PC-9 (cell line): ENCODE data around the gene APPL2. TPM values are rescaled to one million over a fixed set of nuclear protein-coding genes. Genes with fewer than 3 reads are reported as not detected.
"Not testable (repeated sequence)": the region's sequence is repeated elsewhere in the genome, so short reads cannot be mapped to it uniquely, and the experiment has no call there.

Source experiments
- BruUV-seq: library from RNA; stranded (reverse); fragments of 400-500 nt; replicated peaks from 2 replicates; lab custom pipeline; 2021; lab: Mats Ljungman, UMichigan
- CTCF ChIA-PET: fragments of 300-600 bp; sonication (Branson Sonifier 250); formaldehyde crosslinking; loops from one replicate; lab custom pipeline; 2022; ENCODE audit warnings: antibody characterized with exemption; lab: Charles Lee
- POLR2A ChIA-PET: fragments of 300-600 bp; sonication (Branson Sonifier 250); formaldehyde crosslinking; loops from one replicate; lab custom pipeline; 2022; ENCODE audit warnings: antibody characterized with exemption; ENCODE audit not compliant: unreplicated experiment; lab: Charles Lee
- DNase-seq, 2 experiments: peaks; one replicate each; pipeline versions ENCODE4 v3.0.0 to v3.0.0-alpha.2; 2015 to 2022; ENCODE audit warnings: mixed read lengths in 1 of 2
- H2AFZ ChIP-seq: fragments of 200-600 bp; sonication (generic); 2 replicates; pipeline ENCODE4 v1.8.1; 2017; ENCODE audit warnings: antibody characterized with exemption
- H3F3A ChIP-seq: fragments of 200-600 bp; sonication (generic); 2 replicates; pipeline ENCODE4 v1.8.1; 2017; ENCODE audit warnings: antibody characterized with exemption, mild to moderate bottlenecking, low read depth; ENCODE audit not compliant: insufficient read depth
- H3K27ac ChIP-seq: fragments of 200-600 bp; sonication (generic); 2 replicates; pipeline ENCODE4 v1.6.1; 2016; ENCODE audit warnings: mixed run types
- H3K27me3 ChIP-seq: fragments of 200-600 bp; sonication (generic); 2 replicates; pipeline ENCODE4 v1.6.1; 2016; ENCODE audit warnings: low read depth, mixed run types; ENCODE audit not compliant: insufficient read depth
- H3K36me3 ChIP-seq: fragments of 200-600 bp; sonication (generic); 2 replicates; pipeline ENCODE4 v1.6.1; 2016; ENCODE audit warnings: low read depth, mixed run types
- H3K4me1 ChIP-seq: fragments of 200-600 bp; sonication (generic); replicated peaks from 2 replicates; pipeline ENCODE4 v1.6.1; 2016; ENCODE audit warnings: mixed run types; ENCODE audit not compliant: insufficient read depth
- H3K4me2 ChIP-seq: fragments of 200-600 bp; sonication (generic); 2 replicates; pipeline ENCODE4 v1.6.1; 2017; ENCODE audit warnings: mixed run types
- H3K4me3 ChIP-seq: fragments of 200-600 bp; sonication (generic); 2 replicates; pipeline ENCODE4 v1.6.1; 2016; ENCODE audit warnings: mixed run types
- H3K79me2 ChIP-seq: fragments of 200-600 bp; sonication (generic); 2 replicates; pipeline ENCODE4 v1.6.1; 2017; ENCODE audit warnings: low read depth, mixed run types
- H3K9me2 ChIP-seq: fragments of 200-600 bp; sonication (generic); 2 replicates; pipeline ENCODE4 v1.8.1; 2017; ENCODE audit warnings: mild to moderate bottlenecking; ENCODE audit not compliant: insufficient read depth
- H3K9me3 ChIP-seq: fragments of 200-600 bp; sonication (generic); 2 replicates; pipeline ENCODE4 v1.8.1; 2016; ENCODE audit warnings: low read depth; ENCODE audit not compliant: insufficient read depth
- H4K20me1 ChIP-seq: fragments of 200-600 bp; sonication (generic); 2 replicates; pipeline ENCODE4 v1.8.1; 2017; ENCODE audit not compliant: insufficient read depth
- CTCF ChIP-seq: fragments of 200-600 bp; sonication (generic); conservative IDR thresholded peaks from 2 replicates; pipeline ENCODE4 v1.6.1; 2017; ENCODE audit warnings: mixed run types, antibody characterized with exemption, mild to moderate bottlenecking, moderate library complexity
- EZH2 ChIP-seq: fragments of 200-600 bp; sonication (generic); IDR thresholded peaks from 2 replicates; pipeline ENCODE4 v1.8.0; 2017; ENCODE audit warnings: antibody characterized with exemption, low read depth
- intact Hi-C: fragments of 100-400 bp; cut with micrococcal nuclease; formaldehyde crosslinking; loops from one replicate; pipeline ENCODE4 v1.10.0; 2022; ENCODE audit not compliant: unreplicated experiment
- total RNA-seq: library from RNA; stranded (reverse); gene quantifications from 2 replicates; pipeline ENCODE4 v1.2.3, GENCODE V29; 2021

The APPL2 gene
- total RNA-seq, 1 experiment from 2014 or later: 24.3 TPM

DNA sequence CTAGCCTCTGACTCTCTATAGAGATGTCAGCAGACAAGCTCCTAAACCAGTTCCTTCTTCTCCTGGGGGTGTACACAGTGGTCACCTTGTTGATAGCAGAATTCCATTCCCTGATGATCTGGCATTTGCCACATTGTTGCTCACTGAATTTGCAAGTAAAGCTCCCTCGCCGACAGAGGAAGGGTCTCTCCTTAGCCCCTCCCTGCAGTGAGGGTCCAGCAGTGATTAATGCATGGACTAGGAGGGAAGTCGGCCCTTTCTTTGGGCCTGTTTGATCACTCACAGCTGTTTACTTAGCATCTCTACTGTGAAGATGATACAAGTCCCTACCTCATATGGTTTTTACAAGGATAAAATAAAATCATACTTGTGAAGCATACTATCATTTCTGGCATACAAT is 23.3 kb upstream of the APPL2 start:
- H3K4me3 ChIP-seq: no peak overlapping the region
- no peaks in the 10 kb centered on the region for H3K36me3 ChIP-seq
- POLR2A ChIA-PET: no interaction called here
- H3K79me2 ChIP-seq: no peaks in the 10 kb centered on the region
- H3K4me2 ChIP-seq: no peak overlapping the region
- no peak for TF ChIP-seq EZH2
- TF ChIP-seq CTCF: no peak
- CTCF ChIA-PET: no interaction called here
- no TSS peak for BruUV-seq
- H3K27ac ChIP-seq: no peak overlapping the region
- peaks cover 24% of the 10 kb centered on the region for H3K27me3 ChIP-seq
- H3K4me1 ChIP-seq: no peaks in the 10 kb centered on the region
- no peaks in the 10 kb centered on the region for H3K9me3 ChIP-seq
- intact Hi-C loops: no loop called here
- no peaks in the 10 kb centered on the region for H3K9me2 ChIP-seq
- H4K20me1 ChIP-seq: no peaks in the 10 kb centered on the region
- no peak for DNase-seq
- H3F3A ChIP-seq: no peaks in the 10 kb centered on the region
- no peak overlapping the region for H2AFZ ChIP-seq

DNA sequence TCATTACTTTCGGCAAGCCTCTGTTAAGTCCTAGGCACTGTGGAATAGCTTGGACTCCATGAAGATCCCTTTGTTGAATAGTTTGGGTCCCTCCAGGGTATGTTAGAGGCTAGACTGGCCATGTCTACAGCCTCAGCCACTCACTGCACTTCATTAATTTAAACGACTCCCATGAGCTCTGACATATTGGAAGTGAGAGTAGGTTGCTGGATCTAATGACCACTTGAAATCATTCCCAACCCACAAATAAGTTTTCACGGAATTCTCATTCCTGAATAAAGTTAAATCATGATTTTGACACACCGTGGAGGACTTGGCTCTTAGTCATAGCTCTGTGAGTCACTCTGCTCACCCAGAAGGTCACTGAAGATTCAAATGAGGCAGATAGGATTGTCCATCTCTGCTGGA is 21.4 kb upstream of the APPL2 start:
- Histone ChIP-seq H3K27me3 (peaks cover 6% of the 10 kb centered on the region; the same call in 1 of the 2 replicates), H2AFZ (no peak overlapping the region), H3K79me2 (no peaks in the 10 kb centered on the region), H3K4me2 (no peak overlapping the region), H3K9me2 (no peaks in the 10 kb centered on the region), H3K4me3 (no peak overlapping the region), H3K27ac (no peak overlapping the region), H3K4me1 (no peaks in the 10 kb centered on the region), H3K36me3 (no peaks in the 10 kb centered on the region), H4K20me1 (no peaks in the 10 kb centered on the region), H3K9me3 (no peaks in the 10 kb centered on the region), H3F3A (no peaks in the 10 kb centered on the region; the same call in 1 of the 2 replicates)
- no peak for TF ChIP-seq CTCF
- no peak for TF ChIP-seq EZH2
- ChIA-PET POLR2A (no interaction called here), CTCF (no interaction called here)
- DNase-seq: peak in 1 of 2 experiments; percentile 29
- intact Hi-C loops: no loop called here
- BruUV-seq: no TSS peak

GRCh38 chr12:105256921-105257320 is 20.9 kb upstream of the APPL2 start:
- BruUV-seq: no TSS peak
- TF ChIP-seq EZH2 (no peak), CTCF (no peak)
- Histone ChIP-seq H3K36me3 (no peaks in the 10 kb centered on the region), H3K4me3 (no peak overlapping the region), H3K27ac (no peak overlapping the region), H2AFZ (no peak overlapping the region), H3K4me1 (no peaks in the 10 kb centered on the region), H3K79me2 (no peaks in the 10 kb centered on the region), H3F3A (no peaks in the 10 kb centered on the region; the same call in 1 of the 2 replicates), H3K9me2 (no peaks in the 10 kb centered on the region), H3K9me3 (no peaks in the 10 kb centered on the region), H4K20me1 (no peaks in the 10 kb centered on the region), H3K27me3 (peaks cover 2% of the 10 kb centered on the region; the same call in 1 of the 2 replicates), H3K4me2 (no peak overlapping the region)
- intact Hi-C loops: no loop called here
- ChIA-PET POLR2A (no interaction called here), CTCF (no interaction called here)
- peak in 1 of 2 experiments; percentile 19 for DNase-seq

DNA sequence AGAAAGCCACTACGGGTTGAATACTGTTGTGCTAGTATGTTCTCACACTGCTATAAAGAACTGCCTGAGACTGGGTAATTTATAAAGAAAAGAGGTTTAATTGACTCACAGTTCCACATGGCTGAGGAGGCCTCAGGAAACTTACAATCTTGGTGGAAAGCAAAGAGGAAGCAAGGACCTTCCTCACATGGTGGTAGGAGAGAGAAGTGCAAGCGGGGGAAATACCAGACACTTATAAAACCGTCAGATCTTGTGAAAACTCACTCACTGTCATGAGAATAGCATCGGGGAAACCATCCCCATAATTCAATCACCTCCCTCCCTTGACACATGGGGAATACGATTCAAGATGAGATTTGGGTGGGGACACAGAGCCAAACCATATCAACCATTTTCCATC is 20.5 kb upstream of the APPL2 start:
- BruUV-seq: not testable (repeated sequence)

More for the DNA sequence above, 20.5 kb upstream of the APPL2 start:
- H2AFZ ChIP-seq, intact Hi-C loops, H3K9me3 ChIP-seq, H3F3A ChIP-seq, POLR2A ChIA-PET, H4K20me1 ChIP-seq, H3K79me2 ChIP-seq, H3K4me3 ChIP-seq, H3K27ac ChIP-seq, H3K27me3 ChIP-seq, H3K4me1 ChIP-seq, H3K4me2 ChIP-seq, CTCF ChIA-PET, H3K9me2 ChIP-seq, H3K36me3 ChIP-seq: not testable (repeated sequence)
- DNase-seq: peak in 1 of 2 experiments; percentile 9
